ENCODE results near the gene MIPOL1. TPM values are rescaled to one million over a fixed set of nuclear protein-coding genes. Genes with fewer than 3 reads are reported as not detected.

MIPOL1 gene
- total and polyA plus RNA-seq, 2 of the 4 experiments (the other 2 are of a cell fraction) = 2.7 to 5.9 TPM

DNA sequence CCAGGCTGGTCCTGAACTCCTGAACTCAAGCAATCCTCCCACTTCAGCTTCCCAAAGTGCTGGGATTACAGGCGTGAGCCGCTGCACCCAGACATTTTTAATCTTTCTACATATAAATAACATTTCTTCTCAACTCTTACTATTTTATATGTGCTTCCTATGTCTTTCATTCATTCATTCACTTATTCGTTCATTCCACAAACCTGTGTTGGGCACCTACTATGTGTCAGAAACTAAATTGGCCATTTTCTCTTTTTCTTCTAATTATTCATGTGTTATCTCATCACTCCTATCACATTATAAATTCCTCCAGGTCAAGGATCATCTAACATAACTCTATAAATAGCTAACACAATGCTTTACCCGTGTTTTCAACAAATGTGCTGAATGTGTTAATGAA is 373.7 kb downstream of the MIPOL1 start:
- 67 to 100% methylated on average over 1 to 2 of the region's 4 CpGs for WGBS, 2 experiments (ENCODE audit: extremely low coverage in 2 of 2, insufficient read length in 1 of 2)
- Histone ChIP-seq H4K20me1 (ENCODE audit: insufficient read depth, low read length) (no peaks in the 10 kb centered on the region), H3K27ac (ENCODE audit: insufficient read depth, low read length) (no peak overlapping the region), H3K4me2 (ENCODE audit: low read depth, low read length) (no peak overlapping the region), H3K27me3 (ENCODE audit: control insufficient read depth, insufficient read depth, low read length) (peaks cover 5% of the 10 kb centered on the region), H2AK5ac (ENCODE audit: low read depth, low read length) (no peak overlapping the region), H3K36me3 (ENCODE audit: control insufficient read depth, insufficient read depth, low read length) (no peaks in the 10 kb centered on the region), H3K23ac (ENCODE audit: low read depth, low read length) (no peak overlapping the region), H3K79me1 (ENCODE audit: low read depth in 1 of 2, low read length in 2 of 2) (no peaks in the 10 kb centered on the region), H4K91ac (ENCODE audit: insufficient read depth, low read depth, low read length) (no peak overlapping the region), H3K9me3 (ENCODE audit: control insufficient read depth, insufficient read depth, low read length) (no peaks in the 10 kb centered on the region), H4K8ac (ENCODE audit: low read depth in 2 of 2, low read length in 2 of 2) (no peak overlapping the region), H3K14ac (replicated peaks; ENCODE audit: low read depth, low read length) (no peak overlapping the region), H3K9ac (ENCODE audit: low read depth, low read length) (no peak overlapping the region), H3K9me1 (ENCODE audit: insufficient read depth, low read length) (no peaks in the 10 kb centered on the region), H2BK120ac (ENCODE audit: low read depth, low read length) (no peak overlapping the region), H3K56ac (ENCODE audit: extremely low read depth, insufficient read depth, low read length) (no peak overlapping the region), H2BK5ac (ENCODE audit: low read depth, low read length, poor library complexity, severe bottlenecking) (no peak overlapping the region), H3K18ac (ENCODE audit: low read depth, low read length) (no peak overlapping the region), H3K4ac (ENCODE audit: low read depth, low read length) (no peak overlapping the region), H4K5ac (ENCODE audit: low read depth, low read length) (no peak overlapping the region), H3K4me1 (ENCODE audit: control insufficient read depth, insufficient read depth, low read length) (no peaks in the 10 kb centered on the region), H2BK15ac (ENCODE audit: low read depth, low read length) (no peak overlapping the region), H2AK9ac (replicated peaks; ENCODE audit: low read depth, low read length, poor library complexity) (no peak overlapping the region), H2BK20ac (ENCODE audit: low read depth, low read length) (no peak overlapping the region), H3K4me3 (ENCODE audit: insufficient read depth, low read depth, low read length) (no peak overlapping the region), H2AFZ (replicated peaks; ENCODE audit: low read length, poor library complexity) (no peak overlapping the region)
- in situ Hi-C loops (cut with MboI; ENCODE audit: low sequenced_read_pairs) (no loop called here), dilution Hi-C loops (cut with HindIII; ENCODE audit: low sequenced_read_pairs, unreplicated experiment) (no loop called here), intact Hi-C loops (cut with micrococcal nuclease) (no loop called here)
- POLR2A ChIA-PET (ENCODE audit: unreplicated experiment) = no interaction called here
- ATAC-seq (ENCODE audit: low read depth) (no peak), DNase-seq (no peak)
- BruUV-seq (replicated peaks) = no TSS peak
- CTCF ChIA-PET = interaction anchor here (0.9 kb wide), 1 partner anchor 10 kb away, joined by 3 read pairs; no protein-coding TSS in a partner anchor
- no peak for TF ChIP-seq NFE2L2 (IDR thresholded peaks at IDR 0.05; ENCODE audit: low read depth, low read length)
- TF ChIP-seq RAD21 (IDR thresholded peaks at IDR 0.05; ENCODE audit: low read length) = no peak
- TF ChIP-seq MAFK (IDR thresholded peaks at IDR 0.05; ENCODE audit: low read depth, low read length) = no peak
- no peak for TF ChIP-seq POLR2A (IDR thresholded peaks at IDR 0.05; ENCODE audit: low read depth, low read length)
- no peak for TF ChIP-seq FOS (IDR thresholded peaks at IDR 0.05; ENCODE audit: low read depth, low read length)
- no peak for TF ChIP-seq MAZ (IDR thresholded peaks at IDR 0.05; ENCODE audit: borderline replicate concordance, low read depth, low read length)
- TF ChIP-seq, protein P1, sequence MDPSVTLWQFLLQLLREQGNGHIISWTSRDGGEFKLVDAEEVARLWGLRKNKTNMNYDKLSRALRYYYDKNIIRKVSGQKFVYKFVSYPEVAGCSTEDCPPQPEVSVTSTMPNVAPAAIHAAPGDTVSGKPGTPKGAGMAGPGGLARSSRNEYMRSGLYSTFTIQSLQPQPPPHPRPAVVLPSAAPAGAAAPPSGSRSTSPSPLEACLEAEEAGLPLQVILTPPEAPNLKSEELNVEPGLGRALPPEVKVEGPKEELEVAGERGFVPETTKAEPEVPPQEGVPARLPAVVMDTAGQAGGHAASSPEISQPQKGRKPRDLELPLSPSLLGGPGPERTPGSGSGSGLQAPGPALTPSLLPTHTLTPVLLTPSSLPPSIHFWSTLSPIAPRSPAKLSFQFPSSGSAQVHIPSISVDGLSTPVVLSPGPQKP (IDR thresholded peaks at IDR 0.05; ENCODE audit: borderline replicate concordance, low read depth, low read length) = no peak
- TF ChIP-seq, protein P2, sequence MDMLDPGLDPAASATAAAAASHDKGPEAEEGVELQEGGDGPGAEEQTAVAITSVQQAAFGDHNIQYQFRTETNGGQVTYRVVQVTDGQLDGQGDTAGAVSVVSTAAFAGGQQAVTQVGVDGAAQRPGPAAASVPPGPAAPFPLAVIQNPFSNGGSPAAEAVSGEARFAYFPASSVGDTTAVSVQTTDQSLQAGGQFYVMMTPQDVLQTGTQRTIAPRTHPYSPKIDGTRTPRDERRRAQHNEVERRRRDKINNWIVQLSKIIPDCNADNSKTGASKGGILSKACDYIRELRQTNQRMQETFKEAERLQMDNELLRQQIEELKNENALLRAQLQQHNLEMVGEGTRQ (IDR thresholded peaks at IDR 0.05; ENCODE audit: low read depth, low read length) = no peak
- TF ChIP-seq CHD1 (IDR thresholded peaks at IDR 0.05; ENCODE audit: low read depth, low read length) = no peak
